Kidney capillary endothelial cell (primary cell): ENCODE measurements around the gene ALK.
A peak's percentile ranks its signal among the peaks of the same experiment; 100 is the strongest.

ENCODE experiments used
- DNase-seq: peaks from one replicate; pipeline ENCODE4 v3.0.0-alpha.2; 2018; ENCODE audit warnings: low spot score

ALK gene

GRCh38 chr2:29706171-29706720 is 215.1 kb downstream of the ALK start:
- DNase-seq: no peak

- DNase-seq: no peak
Measured at GRCh38 chr2:29705616-29706015, 215.8 kb downstream of the ALK start.

- DNase-seq: no peak
Measured at GRCh38 chr2:29703336-29703735, 218.1 kb downstream of the ALK start.

- no peak for DNase-seq
Measured at GRCh38 chr2:29702276-29702675, 219.1 kb downstream of the ALK start.

GRCh38 chr2:29700560-29700959 is 220.8 kb downstream of the ALK start:
- DNase-seq: peak; percentile 17

GRCh38 chr2:29699045-29699444 is 222.3 kb downstream of the ALK start:
- no peak for DNase-seq

GRCh38 chr2:29698216-29698615 is 223.2 kb downstream of the ALK start:
- DNase-seq: no peak

- DNase-seq: no peak
Measured at GRCh38 chr2:29697715-29698114, 223.7 kb downstream of the ALK start.

GRCh38 chr2:29697181-29697580 is 224.2 kb downstream of the ALK start:
- no peak for DNase-seq

GRCh38 chr2:29694741-29695140 is 226.6 kb downstream of the ALK start:
- no peak for DNase-seq

GRCh38 chr2:29691391-29691950 is 229.9 kb downstream of the ALK start:
- no peak for DNase-seq

- no peak for DNase-seq
Measured at GRCh38 chr2:29689666-29690065, 231.7 kb downstream of the ALK start.

GRCh38 chr2:29688429-29688828 is 233.0 kb downstream of the ALK start:
- no peak for DNase-seq

- DNase-seq: no peak
Measured at GRCh38 chr2:29687121-29687520, 234.3 kb downstream of the ALK start.

GRCh38 chr2:29676886-29677453 is 244.4 kb downstream of the ALK start:
- no peak for DNase-seq

- DNase-seq: no peak
Measured at GRCh38 chr2:29664578-29664977, 256.8 kb downstream of the ALK start.

- DNase-seq: peak; percentile 72
Measured at GRCh38 chr2:29663268-29663667, 258.1 kb downstream of the ALK start.

- peak; percentile 26 for DNase-seq
Measured at GRCh38 chr2:29662861-29663260, 258.5 kb downstream of the ALK start.

GRCh38 chr2:29660201-29660600 is 261.2 kb downstream of the ALK start:
- DNase-seq: no peak

GRCh38 chr2:29659178-29659577 is 262.2 kb downstream of the ALK start:
- no peak for DNase-seq

GRCh38 chr2:29657674-29658073 is 263.7 kb downstream of the ALK start:
- no peak for DNase-seq

GRCh38 chr2:29655391-29656086 is 265.8 kb downstream of the ALK start:
- no peak for DNase-seq

- no peak for DNase-seq
Measured at GRCh38 chr2:29650631-29651097, 270.7 kb downstream of the ALK start.
